ENCODE data around the gene IFITM5.
"Not testable (repeated sequence)": the region's sequence is repeated elsewhere in the genome, so short reads cannot be mapped to it uniquely, and the experiment has no call there.

The IFITM5 gene

DNA sequence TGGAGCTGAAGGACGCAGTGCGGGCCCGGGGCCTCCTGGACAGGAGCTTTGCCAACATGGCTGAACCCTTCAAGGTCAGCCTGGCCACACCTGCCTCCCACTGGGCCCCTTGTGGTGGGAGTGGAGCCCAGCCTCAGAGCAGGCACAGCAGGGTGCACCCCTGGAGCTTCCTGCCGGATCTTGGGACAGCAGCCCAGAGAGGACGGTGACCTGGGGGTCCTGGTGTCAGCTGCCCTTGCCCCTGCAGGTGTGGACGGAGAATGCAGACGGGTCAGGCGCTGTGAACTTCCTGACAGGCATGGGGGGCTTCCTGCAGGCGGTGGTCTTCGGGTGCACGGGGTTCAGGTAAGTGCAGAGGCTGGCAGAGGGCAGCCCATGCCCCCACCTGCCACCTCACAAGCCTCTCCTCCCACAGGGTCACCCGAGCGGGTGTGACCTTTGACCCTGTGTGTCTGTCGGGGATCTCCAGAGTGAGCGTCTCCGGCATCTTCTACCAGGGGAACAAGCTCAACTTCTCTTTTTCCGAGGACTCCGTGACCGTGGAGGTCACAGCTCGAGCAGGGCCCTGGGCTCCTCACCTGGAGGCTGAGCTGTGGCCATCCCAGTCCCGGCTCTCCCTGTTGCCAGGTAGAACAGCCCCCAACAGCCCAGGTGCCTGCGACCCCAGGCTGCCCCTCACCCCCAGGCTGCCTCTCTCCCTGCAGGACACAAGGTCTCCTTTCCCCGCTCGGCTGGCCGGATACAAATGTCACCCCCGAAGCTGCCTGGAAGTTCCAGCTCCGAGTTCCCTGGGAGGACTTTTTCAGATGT lies 5.3 kb downstream of the IFITM5 start:
- no peak for DNase-seq

DNA sequence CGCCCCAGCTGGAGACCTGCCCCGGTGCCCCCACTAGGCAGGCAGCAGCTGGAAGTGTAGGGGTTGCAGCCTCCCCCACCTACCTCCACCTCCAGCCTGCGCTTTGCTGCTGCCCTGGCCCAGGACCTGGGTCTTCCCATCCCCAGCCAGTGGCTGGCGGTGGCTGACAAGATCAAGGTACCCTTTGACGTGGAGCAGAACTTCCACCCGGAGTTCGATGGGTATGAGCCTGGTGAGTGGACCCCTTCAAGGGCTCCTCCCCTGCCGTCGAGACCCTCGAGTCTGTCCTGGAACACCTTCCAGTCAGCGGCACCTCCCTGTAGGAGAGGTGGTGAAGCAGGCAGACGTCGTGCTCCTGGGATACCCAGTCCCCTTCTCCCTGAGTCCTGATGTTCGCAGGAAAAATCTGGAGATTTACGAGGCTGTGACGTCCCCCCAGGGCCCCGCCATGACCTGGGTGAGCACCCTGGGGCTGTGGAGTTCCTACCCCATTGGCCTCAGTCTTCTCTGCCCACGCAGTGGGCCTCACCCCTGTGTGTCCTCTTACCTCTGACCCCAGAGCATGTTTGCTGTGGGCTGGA lies 6.0 kb downstream of the IFITM5 start:
- DNase-seq: no peak

DNA sequence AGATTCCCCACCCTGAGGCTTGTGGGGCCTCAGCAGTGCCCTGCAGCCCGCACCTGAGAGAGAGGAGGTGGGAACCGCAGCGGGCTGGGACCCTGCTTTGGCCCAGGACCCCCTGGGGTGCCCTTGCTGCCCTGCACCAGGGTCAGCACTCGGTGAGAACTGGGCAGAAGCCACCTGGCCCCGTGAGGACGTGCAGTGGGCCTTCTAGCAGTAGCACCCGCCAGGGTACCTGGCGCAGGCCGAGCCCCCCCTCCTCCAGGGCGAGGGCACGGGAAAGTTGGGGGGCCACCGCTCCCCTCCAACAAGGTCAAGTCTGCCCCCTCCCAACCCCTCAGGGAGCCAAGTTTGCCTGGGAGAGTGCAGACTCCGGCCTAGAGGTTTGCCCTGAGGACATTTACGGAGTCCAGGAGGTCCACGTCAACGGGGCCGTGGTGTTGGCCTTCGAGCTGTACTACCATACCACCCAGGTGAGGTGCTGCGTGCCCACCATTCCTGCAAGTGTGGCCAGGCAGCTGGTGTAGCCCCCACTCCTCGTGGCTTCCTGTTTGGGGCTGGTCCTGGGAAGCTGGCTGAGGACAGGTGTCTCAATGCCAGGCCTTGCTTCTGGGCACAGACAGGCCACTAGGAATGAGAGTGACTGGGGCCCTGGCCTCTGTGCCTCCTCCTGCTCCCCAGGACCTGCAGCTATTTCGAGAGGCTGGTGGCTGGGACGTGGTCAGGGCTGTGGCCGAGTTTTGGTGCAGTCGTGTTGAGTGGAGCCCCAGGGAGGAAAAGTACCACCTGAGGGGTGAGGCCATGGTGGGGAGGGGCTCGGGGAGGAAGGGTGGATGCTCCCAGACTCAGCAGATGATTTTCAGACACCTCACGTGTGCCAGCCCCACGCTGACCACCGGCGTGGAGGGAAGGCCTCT lies 6.9 kb downstream of the IFITM5 start:
- DNase-seq: no peak

DNA sequence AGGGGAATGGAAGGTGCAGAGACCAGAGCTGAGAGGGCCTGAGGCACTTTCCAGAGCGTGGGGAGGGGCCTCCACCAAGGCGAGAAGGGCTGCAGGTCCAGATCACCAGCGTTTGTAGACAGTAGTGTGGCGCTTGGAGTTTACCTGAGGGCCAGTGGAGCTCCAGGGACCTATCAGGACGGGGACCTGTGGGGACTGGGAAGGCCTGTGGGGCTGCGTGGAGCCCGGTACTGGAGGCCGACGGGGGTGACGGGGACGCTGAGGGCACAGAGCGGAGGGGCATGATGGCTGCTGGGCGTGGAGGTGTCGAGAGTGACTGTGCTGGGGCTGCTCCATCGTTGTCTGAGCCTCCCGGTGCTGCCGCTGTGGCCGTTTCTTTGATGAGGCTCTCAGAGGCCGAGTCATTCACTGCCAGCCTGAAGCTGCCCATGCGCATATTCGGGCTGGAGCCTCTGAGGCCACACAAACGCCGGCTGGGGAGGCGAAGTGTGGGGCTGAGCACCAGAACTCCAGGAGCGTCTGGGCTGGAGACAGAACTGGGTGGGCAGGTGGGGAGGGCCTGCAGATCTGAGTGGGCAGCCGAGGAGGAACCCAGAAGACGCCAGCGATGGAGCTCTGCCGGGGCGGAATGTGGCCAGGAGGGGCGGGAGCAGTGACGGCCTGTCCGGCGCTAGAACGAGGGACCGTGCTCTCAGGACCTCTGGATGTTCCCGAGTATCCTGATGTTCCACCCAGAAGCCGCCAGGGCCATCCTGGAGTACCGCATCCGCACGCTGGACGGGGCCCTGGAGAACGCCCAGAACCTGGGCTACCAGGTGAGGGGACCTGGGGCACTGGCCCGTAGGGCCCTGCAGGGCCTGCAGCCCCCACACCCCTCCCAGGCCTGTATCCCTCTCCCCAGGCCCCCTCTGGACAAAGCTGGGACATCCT lies 7.8 kb downstream of the IFITM5 start:
- no peak for DNase-seq

DNA sequence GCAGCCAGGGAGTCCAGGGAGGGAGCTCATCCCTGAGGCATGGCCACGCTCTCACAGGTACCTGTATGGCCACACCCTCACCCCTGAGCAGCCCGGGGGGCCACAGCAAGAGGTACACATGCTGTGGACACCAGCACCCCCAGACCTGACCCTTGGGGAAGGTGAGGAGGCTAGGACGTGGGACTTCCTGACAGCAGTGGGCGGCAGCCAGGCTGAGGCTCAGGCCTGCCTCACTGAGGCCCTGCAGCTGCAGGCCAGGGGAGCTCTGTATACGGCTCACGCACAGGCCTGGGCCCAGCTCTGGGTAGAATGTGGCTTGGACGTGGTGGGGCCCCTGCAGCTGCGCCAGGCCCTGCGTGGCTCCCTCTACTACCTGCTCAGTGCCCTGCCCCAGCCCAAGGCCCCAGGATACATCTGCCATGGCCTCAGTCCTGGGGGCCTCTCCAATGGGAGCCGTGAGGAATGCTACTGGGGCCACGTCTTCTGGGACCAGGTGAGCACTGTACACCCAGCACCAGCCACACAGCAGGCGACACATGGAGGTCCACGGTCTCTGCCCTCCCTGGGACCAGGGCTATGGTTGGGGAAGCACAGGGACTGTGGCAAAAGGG lies 8.6 kb downstream of the IFITM5 start:
- DNase-seq: no peak

DNA sequence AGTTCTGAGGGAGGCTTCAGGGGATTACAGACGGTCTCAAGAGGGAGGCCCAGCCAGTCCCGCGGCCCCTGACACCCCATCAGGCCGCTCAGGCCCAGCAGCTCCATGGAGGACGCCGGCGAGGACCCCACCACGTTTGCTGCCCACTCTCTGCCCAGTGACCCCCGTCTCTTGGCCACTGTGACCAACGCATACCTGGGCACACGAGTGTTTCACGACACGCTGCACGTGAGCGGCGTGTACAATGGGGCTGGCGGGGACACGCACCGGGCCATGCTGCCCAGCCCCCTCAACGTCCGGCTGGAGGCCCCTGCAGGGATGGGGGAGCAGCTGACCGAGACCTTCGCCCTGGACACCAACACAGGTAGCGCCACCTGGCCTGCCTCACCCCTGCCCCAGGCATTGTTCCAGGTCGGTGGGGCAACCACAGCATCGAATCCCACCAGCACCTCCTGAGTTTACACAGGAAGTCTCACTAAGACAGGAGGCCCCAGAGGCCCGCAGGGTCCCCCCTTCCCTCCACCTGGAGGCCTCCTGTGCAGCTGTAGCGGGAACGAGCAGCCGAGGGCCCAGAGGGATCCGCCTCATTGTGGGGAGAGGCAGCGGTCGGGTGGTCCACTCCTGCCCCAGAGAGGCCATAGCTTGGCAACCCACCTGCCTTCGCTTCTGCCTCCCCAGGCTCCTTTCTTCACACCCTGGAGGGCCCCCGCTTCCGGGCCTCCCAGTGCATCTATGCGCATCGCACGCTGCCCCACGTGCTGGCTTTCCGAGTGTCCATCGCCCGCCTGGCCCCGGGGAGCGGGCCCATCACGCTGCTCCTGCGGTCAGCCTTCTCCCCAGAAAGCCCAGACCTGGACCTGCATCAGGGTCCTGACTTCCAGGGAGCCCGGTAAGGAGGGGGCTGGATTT lies 9.4 kb downstream of the IFITM5 start:
- no peak for DNase-seq

DNA sequence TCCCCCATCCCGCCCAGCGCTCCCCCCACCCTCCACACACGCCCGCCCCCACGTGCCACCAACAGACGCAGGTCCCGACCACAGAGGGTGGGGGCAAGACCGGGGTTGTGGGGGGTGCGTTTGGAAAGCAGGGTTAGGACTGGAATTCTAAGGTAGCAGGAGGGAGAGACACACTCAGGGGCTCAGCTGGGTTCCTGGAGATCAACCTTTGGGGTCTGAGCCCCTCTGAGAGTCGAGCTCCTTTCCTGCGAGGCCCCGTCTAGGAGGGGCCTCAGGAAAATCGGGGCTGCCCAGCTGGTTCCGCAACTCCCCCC lies 10.0 kb downstream of the IFITM5 start:
- no peak for DNase-seq

DNA sequence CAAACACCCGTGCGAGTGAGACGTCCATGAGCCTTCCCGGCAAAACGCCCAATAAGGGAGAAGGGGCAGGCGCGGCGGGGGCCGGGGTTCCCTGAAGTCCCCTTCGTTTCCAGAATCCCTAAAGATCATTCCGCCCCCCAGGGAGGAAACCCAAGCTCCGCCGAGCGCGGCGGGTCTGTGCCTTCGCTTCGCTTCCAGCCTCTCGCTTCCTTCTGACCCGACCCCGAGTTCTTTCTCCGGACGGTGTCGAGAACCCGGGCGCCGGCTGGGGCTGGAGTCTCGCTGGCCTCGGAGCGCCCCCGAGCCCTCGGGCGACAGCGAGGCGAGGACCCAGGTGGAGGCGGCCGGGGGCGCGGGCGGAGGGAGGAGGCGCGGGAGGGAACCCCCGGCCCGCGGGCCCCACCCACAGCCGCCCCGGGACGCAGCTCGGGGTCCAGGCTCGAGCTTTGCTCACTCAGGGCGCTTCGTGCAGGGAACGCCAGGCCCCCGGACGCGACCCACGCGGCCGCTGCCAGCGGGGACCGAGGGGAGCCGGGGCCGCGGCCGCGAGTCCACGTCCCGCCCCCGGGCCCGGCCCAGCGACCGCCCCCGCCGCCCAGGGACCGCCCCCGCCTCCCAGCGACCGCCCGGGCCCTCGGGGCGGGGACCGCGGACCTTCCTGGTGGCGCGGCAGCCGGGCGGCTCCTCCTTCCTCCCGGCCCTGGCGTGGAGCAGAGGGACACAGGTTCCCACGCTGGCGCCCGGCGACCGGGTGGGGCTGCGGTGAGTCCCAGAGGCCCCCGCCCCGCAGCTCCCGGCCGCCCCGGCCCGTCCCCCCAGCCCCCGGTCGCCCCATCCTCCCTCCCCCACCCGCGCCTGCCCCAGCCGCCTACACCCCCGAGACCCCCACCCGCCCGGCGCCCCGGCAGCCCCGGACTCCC lies 10.6 kb downstream of the IFITM5 start, which contains the start of gene PGGHG:
PGGHG (plus strand) TSS at position 649 of the 920 bp plus-strand sequence. CDS start 691 bp downstream, outside the sequence.
- DNase-seq: no peak

DNA sequence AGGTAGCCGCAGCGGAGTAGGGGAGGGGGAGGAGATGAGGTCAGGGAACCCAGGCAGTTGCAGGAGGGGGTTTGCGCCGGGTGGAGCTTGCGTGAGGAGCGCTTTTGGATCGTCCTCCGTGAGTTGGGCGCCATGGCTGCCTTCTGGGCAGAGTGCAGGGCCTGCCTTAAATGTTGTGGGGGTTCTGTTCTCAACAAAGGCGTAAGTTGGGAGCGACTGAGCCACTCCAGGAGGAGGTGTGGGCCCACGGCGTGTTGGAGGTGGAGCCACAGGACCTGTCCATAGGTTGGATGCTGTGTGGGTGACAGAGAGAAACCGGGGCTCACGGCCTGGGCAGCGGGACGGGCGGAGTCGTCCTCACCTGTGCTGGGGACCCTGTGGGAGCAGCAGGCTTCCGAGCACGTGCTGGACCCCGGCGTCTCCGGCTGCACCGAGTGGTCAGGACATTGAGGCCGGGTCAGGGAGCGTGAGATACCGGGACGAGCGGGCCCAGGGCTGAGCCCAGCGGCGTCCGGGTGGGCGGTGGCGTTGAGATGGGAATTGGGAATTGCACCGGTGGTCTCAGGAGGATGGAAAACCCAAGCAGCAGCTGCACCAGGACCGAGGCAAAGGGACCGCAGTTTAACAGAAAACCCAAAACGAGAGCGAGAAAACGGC lies 11.4 kb downstream of the IFITM5 start:
- DNase-seq: no peak

DNA sequence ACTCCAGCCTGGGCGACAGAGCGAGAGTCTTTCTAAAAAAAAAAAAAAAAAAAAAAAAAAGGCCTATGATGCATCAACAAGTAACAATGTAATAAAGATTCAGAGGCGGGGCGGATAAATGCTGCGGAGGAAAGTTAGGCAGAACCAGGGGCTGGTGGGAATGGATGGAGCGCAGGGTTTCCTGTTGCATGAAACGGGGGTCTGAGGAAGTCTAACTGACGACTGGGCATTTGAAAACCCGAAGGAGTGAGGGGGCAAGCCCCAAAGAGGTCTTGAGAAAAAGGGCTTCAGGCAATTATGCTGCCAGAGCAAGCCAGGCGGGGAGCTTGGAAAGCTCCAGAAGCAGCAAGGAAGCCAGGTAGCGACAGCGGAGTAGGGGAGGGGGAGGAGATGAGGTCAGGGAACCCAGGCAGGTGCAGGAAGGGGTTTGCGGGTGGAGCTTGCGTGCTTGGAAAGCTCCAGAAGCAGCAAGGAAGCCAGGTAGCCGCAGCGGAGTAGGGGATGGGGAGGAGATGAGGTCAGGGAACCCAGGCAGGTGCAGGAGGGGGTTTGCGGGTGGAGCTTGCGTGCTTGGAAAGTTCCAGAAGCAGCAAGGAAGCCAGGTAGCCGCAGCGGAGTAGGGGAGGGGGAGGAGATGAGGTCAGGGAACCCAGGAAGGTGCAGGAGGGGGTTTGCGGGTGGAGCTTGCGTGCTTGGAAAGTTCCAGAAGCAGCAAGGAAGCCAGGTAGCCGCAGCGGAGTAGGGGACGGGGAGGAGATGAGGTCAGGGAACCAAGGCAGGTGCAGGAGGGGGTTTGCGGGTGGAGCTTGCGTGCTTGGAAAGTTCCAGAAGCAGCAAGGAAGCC lies 12.1 kb downstream of the IFITM5 start:
- not testable (repeated sequence) for DNase-seq

DNA sequence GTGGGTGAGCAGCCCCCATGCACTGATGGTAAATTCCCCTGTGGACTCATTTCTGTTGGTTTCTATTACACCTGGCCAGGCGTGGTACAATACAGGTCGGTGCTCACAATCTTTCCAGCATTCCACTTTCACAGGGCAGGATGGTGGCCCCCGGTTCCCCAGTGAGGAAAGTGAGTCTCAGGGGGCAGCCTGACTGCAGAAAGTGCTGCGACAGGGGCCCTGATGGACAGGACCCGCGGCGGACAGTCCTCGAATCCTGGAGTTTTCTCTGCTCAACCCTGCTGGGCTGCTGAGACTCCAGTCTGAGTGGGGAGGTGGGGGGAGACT lies 13.5 kb downstream of the IFITM5 start:
- DNase-seq: no peak

DNA sequence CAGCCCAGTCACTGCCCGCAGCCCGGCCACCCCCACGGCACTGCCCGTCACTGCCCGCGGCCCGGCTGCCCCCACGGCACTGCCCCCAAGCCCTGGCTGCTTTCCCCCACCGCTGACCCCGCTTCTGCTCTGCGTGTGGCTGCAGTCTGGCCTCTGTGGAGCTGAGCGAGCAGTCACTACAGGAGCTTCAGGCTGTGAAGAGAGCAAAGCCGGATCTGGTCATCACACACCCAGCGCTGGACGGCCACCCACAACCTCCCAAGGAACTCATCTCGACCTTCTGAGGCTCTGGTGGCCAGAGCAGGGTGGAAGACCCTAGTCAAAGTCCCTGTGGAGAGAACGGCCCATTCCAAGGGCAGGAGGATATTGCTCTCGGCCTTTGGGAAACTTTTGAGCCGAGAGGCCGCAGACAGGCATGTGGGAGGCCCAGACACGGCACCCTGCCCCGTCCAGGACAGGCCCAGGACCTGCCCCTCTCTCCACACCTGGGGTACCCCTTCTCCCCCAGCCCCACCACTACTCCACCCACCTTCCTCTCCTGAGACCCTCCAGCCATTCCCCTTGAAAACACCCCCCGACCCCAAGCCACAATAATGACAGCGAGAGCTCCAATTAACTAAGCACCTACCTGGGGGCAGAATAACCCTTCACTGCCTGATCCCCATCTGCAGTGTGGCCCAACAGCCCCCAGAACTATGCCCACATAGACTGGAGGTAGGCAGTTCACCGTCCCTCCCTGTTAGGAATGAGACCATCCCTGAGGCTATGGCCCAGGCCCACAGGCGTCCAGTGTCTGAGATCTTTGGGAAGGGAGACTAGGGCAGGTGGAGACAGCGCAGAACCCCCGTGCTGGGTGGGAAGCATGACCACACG lies 14.1 kb downstream of the IFITM5 start:
- DNase-seq: no peak

DNA sequence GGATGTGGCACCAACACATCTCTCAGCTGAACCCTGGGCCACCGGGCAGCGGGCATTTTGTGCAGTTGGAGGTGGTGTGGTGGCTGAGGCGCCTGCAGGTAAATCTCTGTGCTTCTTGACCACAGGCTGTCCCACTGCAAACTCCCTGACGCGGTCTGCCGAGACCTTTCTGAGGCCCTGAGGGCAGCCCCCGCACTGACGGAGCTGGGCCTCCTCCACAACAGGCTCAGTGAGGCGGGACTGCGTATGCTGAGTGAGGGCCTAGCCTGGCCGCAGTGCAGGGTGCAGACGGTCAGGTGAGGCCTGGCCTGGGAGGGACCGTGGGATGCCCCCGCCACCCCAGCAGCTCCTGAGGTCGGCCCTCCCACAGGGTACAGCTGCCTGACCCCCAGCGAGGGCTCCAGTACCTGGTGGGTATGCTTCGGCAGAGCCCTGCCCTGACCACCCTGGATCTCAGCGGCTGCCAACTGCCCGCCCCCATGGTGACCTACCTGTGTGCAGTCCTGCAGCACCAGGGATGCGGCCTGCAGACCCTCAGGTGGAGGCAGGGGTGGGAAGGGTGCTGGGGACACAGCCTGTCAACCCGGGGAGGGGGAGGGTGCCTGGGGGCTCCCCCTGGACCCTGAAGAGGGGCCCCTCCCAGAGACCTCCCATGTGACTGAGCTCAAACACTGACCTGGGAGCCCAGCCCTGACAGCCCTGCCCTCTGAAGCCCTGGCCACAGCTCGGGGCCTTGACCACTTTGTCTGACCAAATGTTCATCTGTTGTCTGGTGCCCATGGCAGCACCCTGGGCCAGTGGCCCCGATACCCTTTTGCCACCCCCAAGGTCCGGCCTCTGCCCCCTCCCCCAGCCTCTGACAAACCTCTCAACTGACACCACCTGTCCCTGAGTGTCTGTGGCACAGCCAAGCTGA lies 15.0 kb downstream of the IFITM5 start:
- no peak for DNase-seq

DNA sequence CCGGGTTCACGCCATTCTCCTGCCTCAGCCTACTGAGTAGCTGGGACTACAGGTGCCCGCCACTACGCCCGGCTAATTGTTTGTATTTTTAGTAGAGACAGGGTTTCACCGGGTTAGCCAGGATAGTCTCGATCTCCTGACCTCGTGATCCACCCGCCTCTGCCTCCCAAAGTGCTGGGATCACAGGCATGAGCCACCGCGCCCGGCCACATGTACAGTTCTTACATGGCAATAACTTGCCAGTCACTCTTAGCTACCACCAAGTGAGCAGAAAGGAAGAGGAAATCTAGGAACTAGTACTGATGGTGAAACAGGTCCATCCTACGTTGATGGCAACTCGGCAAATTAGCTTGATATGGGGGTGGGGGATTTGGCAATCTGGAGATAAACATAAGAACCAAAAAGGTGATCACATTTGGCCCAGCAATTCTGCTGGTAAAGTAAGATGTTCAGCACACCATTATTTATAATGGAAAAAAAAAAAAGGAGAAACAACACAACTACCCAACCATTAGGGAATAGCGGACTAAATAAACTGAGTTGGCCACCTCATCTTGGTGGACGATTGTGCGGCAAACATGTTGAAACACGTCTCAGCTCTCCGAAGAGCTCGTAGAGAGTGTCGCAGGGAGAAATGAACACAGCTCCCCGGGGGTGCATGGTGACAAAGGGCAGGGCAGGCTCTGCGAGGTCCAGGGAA lies 15.8 kb downstream of the IFITM5 start:
- DNase-seq: no peak

DNA sequence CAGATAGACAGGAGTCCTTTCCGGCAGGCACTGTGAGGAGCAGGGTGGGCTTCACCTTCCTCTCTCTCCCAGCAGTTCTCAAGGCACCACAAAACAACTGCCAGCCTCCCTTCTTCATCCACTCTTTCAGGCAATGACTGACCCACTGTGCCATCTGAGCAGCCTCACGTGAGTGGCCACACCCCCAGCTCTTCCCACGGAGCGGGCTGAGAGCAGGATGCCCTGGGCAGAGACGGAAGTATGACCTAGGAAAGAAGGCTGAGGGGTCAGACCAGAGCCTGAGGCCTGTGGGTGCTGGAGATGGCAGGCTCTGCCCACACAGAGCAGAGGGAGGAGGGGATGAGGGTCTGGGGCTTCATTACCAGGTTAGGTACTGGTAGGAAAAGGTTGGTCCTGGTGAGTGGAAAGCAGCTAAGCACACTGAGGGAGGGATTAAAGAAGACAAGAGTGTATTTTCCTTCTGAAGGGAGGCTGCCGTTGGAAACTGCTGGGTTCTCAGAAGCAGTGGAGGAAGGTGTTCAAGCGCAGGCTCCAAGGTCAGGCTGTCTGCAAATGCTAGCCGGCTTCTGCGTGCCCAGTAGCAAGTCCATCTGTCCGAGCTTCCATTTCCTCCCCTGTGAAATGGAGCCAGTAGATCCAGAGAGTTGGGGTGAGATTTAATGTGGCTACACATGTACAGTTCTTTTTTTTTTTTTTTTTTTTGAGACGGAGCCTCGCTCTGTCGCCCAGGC lies 16.5 kb downstream of the IFITM5 start:
- DNase-seq: no peak

All from NCI-H2171 (cell line).